HG03457 (cell line): Measurements from ENCODE around the gene NEK9.
"Not testable (repeated sequence)": the region's sequence is repeated elsewhere in the genome, so short reads cannot be mapped to it uniquely, and the experiment has no call there.

Experiments
- ATAC-seq: cut with Tn5 transposase; IDR thresholded peaks from one replicate; pipeline ENCODE4 v1.9.1; 2021; ENCODE audit warnings: moderate number of reproducible peaks; ENCODE audit not compliant: unreplicated experiment

Gene NEK9

GRCh38 chr14:75126679-75127473 lies at the start of gene NEK9:
Gene NEK9, minus strand, starts transcription at chr14:75127048. Its CDS starts 127 bp downstream, at chr14:75126921.
- ATAC-seq, result peak; percentile 57

DNA sequence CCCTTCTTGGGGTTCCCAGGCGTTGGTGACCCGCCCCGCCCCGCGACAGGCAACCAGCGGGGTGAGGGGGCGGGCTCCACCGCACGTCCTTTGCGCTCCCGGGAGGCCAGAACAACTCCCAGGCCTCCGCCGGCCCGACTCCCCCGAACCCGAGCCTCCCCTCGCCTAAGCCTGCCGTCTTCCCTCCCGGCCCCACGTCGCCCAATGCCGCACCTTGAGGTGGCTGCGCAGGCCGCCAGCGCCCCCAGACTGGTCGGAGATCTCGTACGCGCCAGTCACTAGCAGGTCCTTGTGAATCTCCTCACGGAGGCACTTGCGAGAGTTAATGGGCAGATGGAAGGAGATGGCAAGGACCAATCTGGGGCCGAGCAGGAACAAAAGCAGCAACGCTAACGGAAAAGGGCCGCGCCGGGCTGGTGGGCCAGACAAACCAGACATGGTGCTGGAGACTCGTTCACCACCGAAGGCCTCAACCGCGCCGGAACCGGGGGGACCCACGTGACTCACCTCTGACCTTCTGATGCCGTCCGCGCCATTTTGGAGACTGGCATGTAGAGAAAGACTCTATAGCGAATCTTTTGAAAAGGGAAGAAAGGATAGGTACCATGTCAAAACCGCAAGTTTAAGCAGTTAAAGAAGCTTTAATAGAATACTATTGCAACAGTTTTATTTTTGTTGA lies 49.4 kb upstream of the NEK9 start, which contains the start of gene TMED10:
TMED10 (minus strand) TSS at position 471 of the 679 bp plus-strand sequence; CDS start at position 438, 33 bp downstream.
- ATAC-seq, result peak; percentile 58

GRCh38 chr14:75175677-75176141 lies 48.9 kb upstream of the NEK9 start:
- no peak for ATAC-seq

DNA sequence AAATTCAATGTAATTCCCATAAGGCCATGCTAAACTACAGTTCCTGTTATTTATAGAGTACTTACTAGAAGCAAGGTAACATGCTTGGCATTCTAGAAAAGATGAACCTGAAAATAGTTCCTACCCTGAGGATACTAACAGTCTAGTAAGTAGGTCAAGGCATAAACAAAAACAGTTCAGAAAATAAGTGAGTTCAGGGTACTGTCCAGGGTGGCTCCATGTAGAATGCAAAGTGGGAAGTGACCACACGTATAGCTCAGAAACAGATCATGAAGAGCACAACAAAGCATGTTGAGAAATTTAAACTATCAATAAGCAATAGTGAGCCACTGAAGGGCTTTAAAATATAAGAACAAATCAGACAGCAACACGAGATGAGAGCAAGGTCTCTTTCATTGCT lies 47.2 kb upstream of the NEK9 start:
- ATAC-seq, result no peak

GRCh38 chr14:75170772-75171171 lies 43.9 kb upstream of the NEK9 start:
- ATAC-seq, result no peak

DNA sequence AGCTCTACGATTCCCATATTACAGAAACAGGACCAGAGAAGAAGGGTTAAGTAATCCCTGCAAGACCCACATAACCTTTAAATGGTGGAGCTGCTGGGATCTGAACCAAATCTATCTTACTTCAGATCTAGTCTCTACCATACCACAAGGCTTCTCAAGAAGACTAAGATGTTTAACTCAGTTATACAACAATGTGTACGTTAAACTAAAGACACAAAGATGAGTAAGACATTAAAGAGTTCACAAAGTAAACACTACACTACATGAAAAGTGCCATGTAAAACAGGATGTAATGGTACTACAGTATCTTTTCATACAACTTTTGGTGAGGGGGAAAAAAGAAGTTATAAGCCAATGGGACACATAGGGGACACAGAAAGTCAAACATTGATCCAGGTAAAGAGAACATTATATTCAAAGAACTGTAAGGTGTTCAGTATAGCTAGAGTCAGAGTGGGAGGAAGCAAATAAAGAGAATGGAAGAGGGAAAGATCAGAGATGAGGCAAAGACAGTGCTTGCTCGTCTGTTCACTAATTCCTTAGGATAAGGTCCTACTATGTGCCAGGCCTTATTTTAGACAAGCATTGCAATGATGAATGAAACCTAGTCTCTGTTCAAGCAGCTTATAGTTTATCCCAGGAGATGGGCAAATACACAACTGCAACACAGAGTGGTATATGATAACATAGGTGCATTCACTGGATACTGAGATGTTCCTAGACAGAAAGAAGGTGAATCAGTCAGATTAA lies 41.9 kb upstream of the NEK9 start:
- no peak for ATAC-seq

GRCh38 chr14:75167325-75167724 lies 40.5 kb upstream of the NEK9 start:
- no peak for ATAC-seq

- ATAC-seq, result no peak
These were observed 38.9 kb upstream of the NEK9 start for GRCh38 chr14:75165586-75166391.

DNA sequence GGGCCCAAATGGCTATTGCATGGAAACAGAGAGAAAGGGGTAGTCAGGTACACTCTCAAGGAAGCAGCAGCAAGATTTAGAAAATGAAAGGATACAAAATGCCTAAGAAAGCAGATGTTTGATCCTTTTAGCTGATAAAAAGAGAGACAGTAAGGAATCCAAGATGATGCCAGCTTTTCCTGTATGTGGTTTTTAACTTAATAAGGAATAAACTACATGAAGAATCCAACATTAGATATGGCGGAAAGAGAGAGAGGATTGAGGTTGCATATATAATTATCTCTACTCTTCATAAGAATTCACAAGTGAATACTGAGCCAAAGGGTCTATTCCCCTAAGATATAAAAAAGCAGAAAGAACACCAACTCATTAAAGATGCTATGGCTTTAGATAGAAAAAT lies 38.0 kb upstream of the NEK9 start:
- ATAC-seq, result no peak

DNA sequence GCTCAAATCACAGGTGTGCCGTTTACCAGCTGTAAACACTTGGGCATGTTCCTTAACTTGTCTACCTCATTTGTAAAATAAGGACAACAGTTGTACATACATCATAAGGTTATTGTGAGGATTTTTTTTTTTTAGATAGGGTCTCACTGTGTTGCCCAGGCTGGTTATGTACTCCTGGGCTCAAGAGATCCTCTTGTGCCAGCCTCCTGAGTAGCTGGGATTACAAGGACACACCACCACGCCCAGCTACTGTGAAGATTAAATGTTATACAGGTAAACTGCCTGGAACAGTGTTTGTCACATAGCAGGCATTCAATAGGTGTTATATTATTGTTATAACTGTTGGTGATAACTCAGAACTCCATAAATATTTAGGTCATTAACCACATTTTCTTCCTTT lies 36.8 kb upstream of the NEK9 start:
- ATAC-seq, result no peak

DNA sequence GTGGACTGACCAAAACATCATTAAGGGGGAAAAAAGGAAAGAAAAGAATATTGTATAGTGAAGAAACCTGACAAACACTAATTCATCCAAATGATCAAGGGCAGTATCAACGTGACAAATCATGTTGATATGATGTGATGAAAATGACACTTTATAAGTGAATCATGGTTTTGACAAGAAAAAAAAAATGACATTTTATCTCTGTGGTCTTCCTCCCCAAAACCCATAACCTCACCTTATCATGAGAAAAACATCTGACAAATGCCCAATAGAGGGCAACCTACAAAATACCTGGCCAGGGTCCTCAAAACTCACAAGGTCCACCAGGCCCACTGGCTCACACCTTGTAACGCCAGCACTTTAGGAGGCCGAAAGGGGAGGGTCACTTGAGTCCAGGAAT lies 35.8 kb upstream of the NEK9 start:
- no peak for ATAC-seq

DNA sequence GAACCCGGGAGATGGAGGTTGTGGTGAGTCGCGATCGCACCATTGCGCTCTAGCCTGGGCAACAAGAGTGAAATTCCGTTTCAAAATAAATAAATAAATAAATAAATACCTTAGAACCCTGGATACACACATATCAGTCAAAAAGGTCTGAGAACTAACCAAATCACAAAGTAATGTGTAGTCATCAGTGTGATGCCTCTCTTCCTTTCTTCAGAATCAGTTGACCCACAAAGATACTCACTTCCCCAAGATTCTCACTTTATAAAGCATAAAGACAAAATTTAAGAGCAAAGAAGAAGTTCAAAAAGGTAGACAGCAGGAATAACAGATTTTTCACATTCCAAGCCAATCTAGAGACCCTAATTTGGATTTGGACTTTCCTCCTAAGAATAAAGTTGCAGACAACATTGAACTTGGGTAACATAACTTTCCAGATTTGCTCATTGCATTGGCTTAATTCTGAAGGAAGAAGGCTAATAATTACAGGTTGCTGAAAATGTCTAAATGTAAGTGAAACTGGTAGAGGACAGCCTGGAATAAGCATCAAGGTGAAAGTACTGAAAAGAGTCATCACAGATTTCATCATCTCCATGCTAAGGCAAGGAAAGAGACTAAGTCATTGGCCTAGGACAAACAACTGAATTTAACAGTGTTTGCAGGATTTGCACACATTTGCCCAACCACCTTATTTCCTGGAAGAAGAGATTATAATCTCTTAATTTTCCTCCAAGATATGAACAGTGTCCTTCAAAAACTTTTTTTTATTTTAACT lies 32.2 kb upstream of the NEK9 start:
- no peak for ATAC-seq

GRCh38 chr14:75156901-75157300 lies 30.1 kb upstream of the NEK9 start:
- no peak for ATAC-seq

DNA sequence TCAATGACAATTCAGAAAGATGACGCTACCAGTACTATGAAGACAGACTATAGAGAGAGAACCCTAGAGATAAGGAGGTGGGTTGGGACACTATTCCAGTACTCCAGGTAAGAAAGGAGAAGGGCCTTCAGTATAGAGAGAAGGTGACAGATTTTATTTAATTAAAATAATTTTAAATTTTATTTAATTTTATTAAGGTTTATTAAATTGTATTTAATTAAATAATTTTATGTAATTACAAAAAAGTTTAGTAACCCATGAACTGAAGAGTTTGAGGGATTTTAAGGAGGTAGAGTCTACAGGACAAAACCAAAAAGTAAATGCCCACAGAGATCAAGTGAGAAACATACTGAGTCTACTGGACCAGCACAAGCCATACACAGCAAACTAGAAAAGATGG lies 29.3 kb upstream of the NEK9 start:
- ATAC-seq, result no peak

GRCh38 chr14:75155169-75155568 lies 28.3 kb upstream of the NEK9 start:
- ATAC-seq, result no peak

- ATAC-seq, result no peak
These were observed 26.4 kb upstream of the NEK9 start for GRCh38 chr14:75153295-75153694.

GRCh38 chr14:75151851-75152250 lies 25.0 kb upstream of the NEK9 start:
- no peak for ATAC-seq

GRCh38 chr14:75150637-75151036 lies 23.8 kb upstream of the NEK9 start:
- not testable (repeated sequence) for ATAC-seq

GRCh38 chr14:75150150-75150549 lies 23.3 kb upstream of the NEK9 start:
- ATAC-seq, result no peak
